Measurements from ENCODE around the gene CNPY3.

- TF ChIP-seq CTCF (IDR thresholded peaks at IDR 0.05) (no peak), POLR2A (IDR thresholded peaks at IDR 0.05) (no peak), POLR2AphosphoS5 (IDR thresholded peaks at IDR 0.05) (no peak)
These were observed 10.5 kb downstream of the CNPY3 start for GRCh38 chr6:42939810-42940167.

Data from transverse colon (tissue), 4 donors.